B cell (primary cell): ENCODE data around the gene CPOX. TPM values are rescaled to one million over a fixed set of nuclear protein-coding genes. Genes with fewer than 3 reads are reported as not detected.

ENCODE experiments used
- ATAC-seq: fragments of 200-7000 bp; cut with Tn5 transposase; one replicate; pipeline ENCODE4 v1.10.0; 2021; ENCODE audit warnings: low read depth, mild to moderate bottlenecking, moderate number of reproducible peaks, moderate library complexity
- CTCF ChIA-PET: fragments of 350-600 bp; sonication (Branson Sonifier 250); formaldehyde crosslinking; loops from one replicate; lab custom pipeline; 2021; ENCODE audit warnings: antibody characterized with exemption, inconsistent platforms; lab: Charles Lee
- POLR2A ChIA-PET: fragments of 350-600 bp; sonication (Branson Sonifier 250); formaldehyde crosslinking; loops from one replicate; lab custom pipeline; 2021; ENCODE audit warnings: antibody characterized with exemption; lab: Charles Lee
- DNase-seq: peaks from one replicate; pipeline ENCODE4 v3.0.0; 2013
- H2AFZ ChIP-seq: 2 replicates; pipeline ENCODE4 v1.6.1; 2012; ENCODE audit warnings: mild to moderate bottlenecking, low read depth, low read length; ENCODE audit not compliant: insufficient read depth, poor library complexity, severe bottlenecking
- H3K27ac ChIP-seq, 2 donors: 1 replicate in 1 of 2; 2 replicates in 1 of 2; pipeline ENCODE4 v1.5.1; 2012 to 2013; ENCODE audit warnings: low read length in 2 of 2, mild to moderate bottlenecking in 2 of 2, moderate library complexity in 1 of 2
- H3K27me3 ChIP-seq, 4 experiments: fragments of 200-600 bp in 1 of 4; sonication (generic) in 1 of 4; replicated peaks in 1 of 4; 1 replicate in 2 of 4; 2 replicates in 2 of 4; pipeline versions ENCODE4 v1.6.1 to v1.7.0; 2013 to 2016; ENCODE audit warnings: low read length in 3 of 4, mild to moderate bottlenecking in 2 of 4, mixed read lengths in 1 of 4, moderate library complexity in 1 of 4; ENCODE audit not compliant: insufficient read depth in 4 of 4, control insufficient read depth in 3 of 4; ENCODE audit errors: control extremely low read depth in 1 of 4
- H3K36me3 ChIP-seq, 2 experiments: replicated peaks in 1 of 2; 1 replicate in 1 of 2; 2 replicates in 1 of 2; pipeline versions ENCODE4 v1.6.1 to v1.7.1; 2013; ENCODE audit warnings: low read length in 1 of 2; ENCODE audit not compliant: insufficient read depth in 2 of 2, control insufficient read depth in 1 of 2; ENCODE audit errors: control extremely low read depth in 1 of 2, extremely low read depth in 1 of 2
- H3K4me1 ChIP-seq, 2 donors: fragments of 200-600 bp in 1 of 2; sonication (generic) in 1 of 2; 1 replicate in 1 of 2; 2 replicates in 1 of 2; pipeline versions ENCODE4 v1.5.1 to v1.6.1; 2013 to 2017; ENCODE audit warnings: low read length in 2 of 2; ENCODE audit not compliant: control insufficient read depth in 2 of 2, insufficient read depth in 2 of 2
- H3K4me2 ChIP-seq: replicated peaks from 2 replicates; pipeline ENCODE3; 2012; ENCODE audit warnings: mild to moderate bottlenecking, low read depth, low read length; ENCODE audit not compliant: poor library complexity, severe bottlenecking
- H3K4me3 ChIP-seq, 5 experiments: fragments of 200-600 bp in 1 of 5; sonication (generic) in 1 of 5; 1 replicate in 3 of 5; 2 replicates in 2 of 5; pipeline versions ENCODE4 v1.5.1 to v1.7.0; 2011 to 2016; ENCODE audit warnings: low read length in 4 of 5, mild to moderate bottlenecking in 4 of 5, low read depth in 2 of 5, control low read depth in 1 of 5, moderate library complexity in 1 of 5; ENCODE audit not compliant: insufficient read depth in 1 of 5; ENCODE audit errors: control extremely low read depth in 1 of 5, extremely low read depth in 1 of 5
- H3K79me2 ChIP-seq: fragments of 200-600 bp; sonication (generic); one replicate; pipeline ENCODE4 v1.6.0; 2016; ENCODE audit warnings: low read length; ENCODE audit not compliant: control insufficient read depth, insufficient read depth
- H3K9ac ChIP-seq: fragments of 200-600 bp; sonication (generic); 2 replicates; pipeline ENCODE4 v1.6.1; 2017; ENCODE audit warnings: mild to moderate bottlenecking, low read length, moderate library complexity
- H3K9me3 ChIP-seq, 3 donors: one replicate each; pipeline versions ENCODE4 v1.6.1 to v1.7.1; 2013; ENCODE audit warnings: low read length in 2 of 3; ENCODE audit not compliant: control insufficient read depth in 2 of 3, insufficient read depth in 1 of 3; ENCODE audit errors: control extremely low read depth in 1 of 3
- H4K20me1 ChIP-seq: 2 replicates; pipeline ENCODE4 v1.6.0; 2012; ENCODE audit warnings: mild to moderate bottlenecking, low read length; ENCODE audit not compliant: insufficient read depth, control insufficient read depth, poor library complexity, severe bottlenecking
- H3K27ac Mint-ChIP-seq: one replicate; pipeline ENCODE4 v1.8.0; 2021; ENCODE audit warnings: mixed read lengths
- H3K27me3 Mint-ChIP-seq: one replicate; pipeline ENCODE4 v1.8.0; 2021; ENCODE audit warnings: mixed read lengths
- H3K4me1 Mint-ChIP-seq: one replicate; pipeline ENCODE4 v1.8.0; 2021; ENCODE audit warnings: mixed read lengths
- H3K4me3 Mint-ChIP-seq: one replicate; pipeline ENCODE4 v1.8.0; 2021; ENCODE audit warnings: mixed read lengths
- H3K9me3 Mint-ChIP-seq: one replicate; pipeline ENCODE4 v1.8.0; 2022; ENCODE audit warnings: mixed read lengths; ENCODE audit not compliant: insufficient read depth
- CTCF ChIP-seq: fragments of 200-600 bp; IDR thresholded peaks from one replicate; pipeline ENCODE4 v1.8.0; 2022; ENCODE audit warnings: antibody characterized with exemption, mild to moderate bottlenecking
- EZH2 ChIP-seq: IDR thresholded peaks from 2 replicates; pipeline ENCODE4 v1.6.1; 2012; ENCODE audit warnings: borderline replicate concordance, low read depth, mild to moderate bottlenecking, moderate library complexity, low read length; ENCODE audit not compliant: insufficient read depth, poor library complexity, severe bottlenecking
- WGBS: methylation state at CpG from one replicate; pipeline ENCODE4 v1.1.5; 2013; ENCODE audit warnings: missing lambda C conversion rate; ENCODE audit not compliant: insufficient coverage; 5-methylcytosine and 5-hydroxymethylcytosine counted together
- intact Hi-C: fragments of 100-400 bp; cut with micrococcal nuclease; formaldehyde crosslinking; loops from one replicate; pipeline ENCODE4 v1.10.0; 2022
- polyA plus RNA-seq: library from polyadenylated mRNA; depleted of rRNA; stranded (reverse); fragments of >200 nt; gene quantifications from 2 replicates; pipeline ENCODE4 v1.2.3, GENCODE V29; 2012
- total RNA-seq, 2 donors: library from RNA; stranded (reverse); fragments of 120-200 nt in 1 of 2; gene quantifications; 1 replicate in 1 of 2; 2 replicates in 1 of 2; pipeline versions ENCODE4 v1.2.3 to v1.2.4, GENCODE V29; 2013 to 2022

Gene CPOX
- total and polyA plus RNA-seq, 2 donors (not counting 1 experiment from before 2014, with no cell fraction given), result 6.8 to 17.5 TPM

GRCh38 chr3:98554580-98554979 lies 38.8 kb downstream of the CPOX start:
- intact Hi-C loops, result no loop called here
- DNase-seq (no peak), ATAC-seq (no peak)
- Histone ChIP-seq H3K4me1 (peaks cover 3 to 27% of the 10 kb centered on the region in 2 donors), H3K9ac (no peak overlapping the region), H3K36me3 (no peaks in the 10 kb centered on the region), H3K79me2 (no peaks in the 10 kb centered on the region), H3K4me3 (no peak overlapping the region), H3K27me3 (no peaks in the 10 kb centered on the region), H3K9me3 (peaks cover 0 to 1% (median 0%) of the 10 kb centered on the region in 3 donors), H3K27ac (no peak overlapping the region), H2AFZ (no peak overlapping the region), H3K4me2 (no peak overlapping the region), H4K20me1 (no peaks in the 10 kb centered on the region)
- H3K27me3 Mint-ChIP-seq, result peaks cover 7% of the 10 kb centered on the region
- H3K27ac Mint-ChIP-seq, result no peak overlapping the region
- CTCF ChIA-PET, result no interaction called here
- TF ChIP-seq CTCF (no peak), EZH2 (no peak)
- no peak overlapping the region for H3K4me3 Mint-ChIP-seq
- H3K4me1 Mint-ChIP-seq, result peaks cover 41% of the 10 kb centered on the region
- H3K9me3 Mint-ChIP-seq, result no peaks in the 10 kb centered on the region
- no CpG with 5 or more reads among the region's 2 CpGs for WGBS
- POLR2A ChIA-PET, result no interaction called here

GRCh38 chr3:98553753-98554152 lies 39.7 kb downstream of the CPOX start:
- intact Hi-C loops, result no loop called here
- Mint-ChIP-seq H3K27me3 (peaks cover 7% of the 10 kb centered on the region), H3K4me1 (peaks cover 41% of the 10 kb centered on the region), H3K27ac (no peak overlapping the region), H3K4me3 (no peak overlapping the region), H3K9me3 (no peaks in the 10 kb centered on the region)
- no peaks in the 10 kb centered on the region for H3K27me3 ChIP-seq
- CTCF ChIA-PET, result no interaction called here
- POLR2A ChIA-PET, result no interaction called here
- peaks cover 0 to 1% (median 0%) of the 10 kb centered on the region in 3 donors for H3K9me3 ChIP-seq
- peak overlapping the region in 1 of 2 donors; percentile 41 for H3K27ac ChIP-seq
- no peak for TF ChIP-seq EZH2
- no peak for TF ChIP-seq CTCF
- no peaks in the 10 kb centered on the region for H3K36me3 ChIP-seq
- H3K4me3 ChIP-seq, result no peak overlapping the region
- no CpG with 5 or more reads among the region's 2 CpGs for WGBS
- no peaks in the 10 kb centered on the region for H3K79me2 ChIP-seq
- H3K9ac ChIP-seq, result no peak overlapping the region
- peaks cover 3 to 27% of the 10 kb centered on the region in 2 donors for H3K4me1 ChIP-seq
- no peak overlapping the region for H2AFZ ChIP-seq
- H4K20me1 ChIP-seq, result no peaks in the 10 kb centered on the region
- no peak for DNase-seq
- H3K4me2 ChIP-seq, result no peak overlapping the region
- no peak for ATAC-seq
